SK-N-MC (cell line): Measurements from ENCODE around the gene RMND1.
A peak's percentile ranks its signal among the peaks of the same experiment; 100 is the strongest.

ENCODE experiments used
- EZH2 ChIP-seq: fragments of 200-600 bp; sonication (generic); IDR thresholded peaks from one replicate; pipeline ENCODE4 v1.6.1; 2017; ENCODE audit warnings: antibody characterized with exemption
- FOXP2 ChIP-seq: optimal IDR thresholded peaks from 2 replicates; pipeline ENCODE3; 2011; ENCODE audit warnings: mild to moderate bottlenecking, moderate library complexity; ENCODE audit not compliant: insufficient read depth; ENCODE audit errors: extremely low read length, control extremely low read depth
- POLR2AphosphoS5 ChIP-seq: IDR thresholded peaks from 2 replicates; pipeline ENCODE4 v1.6.1; 2012; ENCODE audit warnings: mild to moderate bottlenecking, low read depth, low read length, borderline replicate concordance

- peak; percentile 80 for TF ChIP-seq POLR2AphosphoS5
- TF ChIP-seq EZH2: no peak
- no peak for TF ChIP-seq FOXP2
Measured at GRCh38 chr6:151391471-151392413, 60.2 kb downstream of the RMND1 start, which contains the start of gene ZBTB2.
